H1 (cell line): Measurements from ENCODE around the gene MXRA8. TPM values are rescaled to one million over a fixed set of nuclear protein-coding genes. Genes with fewer than 3 reads are reported as not detected.

Experiments used
- CHD7 ChIP-seq: fragments of 300-600 bp; sonication (generic); IDR thresholded peaks from 2 replicates; pipeline ENCODE4 v1.7.1; 2012; ENCODE audit warnings: low read length, moderate library complexity, mild to moderate bottlenecking, inconsistent platforms; ENCODE audit not compliant: insufficient replicate concordance
- KDM1A ChIP-seq: fragments of 200-600, 300-600 bp; sonication (generic); IDR thresholded peaks from 2 replicates; pipeline ENCODE4 v1.7.1; 2016; ENCODE audit warnings: mild to moderate bottlenecking, low read length, borderline replicate concordance
- KDM5A ChIP-seq: fragments of 200-600 bp; IDR thresholded peaks from 2 replicates; pipeline ENCODE4 v1.7.1; 2012; ENCODE audit warnings: mild to moderate bottlenecking, low read length, inconsistent platforms, mixed read lengths
- TAF7 ChIP-seq: optimal IDR thresholded peaks from 2 replicates; pipeline ENCODE3; 2011; ENCODE audit warnings: low read depth, mild to moderate bottlenecking, inconsistent platforms, low read length, moderate library complexity, borderline replicate concordance
- polyA plus RNA-seq, 7 experiments: library from polyadenylated mRNA; depleted of rRNA in 3 of 7; stranded (reverse) in 5 of 7; unstranded in 2 of 7; fragments of >200 nt in 5 of 7; fragments of 200-250 nt in 2 of 7; gene quantifications; 1 replicate in 5 of 7; 2 replicates in 1 of 7; 4 replicates in 1 of 7; pipeline versions ENCODE4 v1.2.1 to v1.2.3, GENCODE V29; 2011 to 2013; ENCODE audit warnings: missing spikeins in 2 of 7, mixed read lengths in 2 of 7
- total RNA-seq: library from RNA; stranded (reverse); fragmentation: NEBNext Ultra II Directional; extraction: Animal tissue kit (Norgen Biotek cat#: 25700); gene quantifications from 2 replicates; pipeline ENCODE4 v1.2.1, GENCODE V29; 2021

Gene MXRA8
- total and polyA plus RNA-seq, 2 of the 8 experiments (the other 6 are each of a cell fraction or from before 2014, with no cell fraction given), result 10.5 to 17.2 TPM

- no peak for TF ChIP-seq KDM1A
- no peak for TF ChIP-seq KDM5A
- TF ChIP-seq CHD7, result no peak
- no peak for TF ChIP-seq TAF7
These were observed 5.9 kb upstream of the MXRA8 start (continued) for GRCh38 chr1:1364266-1364665.
